GM19395 (cell line): Measurements from ENCODE around the gene SDF2.

Experiments used
- ATAC-seq: cut with Tn5 transposase; IDR thresholded peaks from one replicate; pipeline ENCODE4 v1.9.1; 2021; ENCODE audit warnings: mild to moderate bottlenecking, moderate library complexity; ENCODE audit not compliant: unreplicated experiment

Gene SDF2, protein sequence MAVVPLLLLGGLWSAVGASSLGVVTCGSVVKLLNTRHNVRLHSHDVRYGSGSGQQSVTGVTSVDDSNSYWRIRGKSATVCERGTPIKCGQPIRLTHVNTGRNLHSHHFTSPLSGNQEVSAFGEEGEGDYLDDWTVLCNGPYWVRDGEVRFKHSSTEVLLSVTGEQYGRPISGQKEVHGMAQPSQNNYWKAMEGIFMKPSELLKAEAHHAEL

DNA sequence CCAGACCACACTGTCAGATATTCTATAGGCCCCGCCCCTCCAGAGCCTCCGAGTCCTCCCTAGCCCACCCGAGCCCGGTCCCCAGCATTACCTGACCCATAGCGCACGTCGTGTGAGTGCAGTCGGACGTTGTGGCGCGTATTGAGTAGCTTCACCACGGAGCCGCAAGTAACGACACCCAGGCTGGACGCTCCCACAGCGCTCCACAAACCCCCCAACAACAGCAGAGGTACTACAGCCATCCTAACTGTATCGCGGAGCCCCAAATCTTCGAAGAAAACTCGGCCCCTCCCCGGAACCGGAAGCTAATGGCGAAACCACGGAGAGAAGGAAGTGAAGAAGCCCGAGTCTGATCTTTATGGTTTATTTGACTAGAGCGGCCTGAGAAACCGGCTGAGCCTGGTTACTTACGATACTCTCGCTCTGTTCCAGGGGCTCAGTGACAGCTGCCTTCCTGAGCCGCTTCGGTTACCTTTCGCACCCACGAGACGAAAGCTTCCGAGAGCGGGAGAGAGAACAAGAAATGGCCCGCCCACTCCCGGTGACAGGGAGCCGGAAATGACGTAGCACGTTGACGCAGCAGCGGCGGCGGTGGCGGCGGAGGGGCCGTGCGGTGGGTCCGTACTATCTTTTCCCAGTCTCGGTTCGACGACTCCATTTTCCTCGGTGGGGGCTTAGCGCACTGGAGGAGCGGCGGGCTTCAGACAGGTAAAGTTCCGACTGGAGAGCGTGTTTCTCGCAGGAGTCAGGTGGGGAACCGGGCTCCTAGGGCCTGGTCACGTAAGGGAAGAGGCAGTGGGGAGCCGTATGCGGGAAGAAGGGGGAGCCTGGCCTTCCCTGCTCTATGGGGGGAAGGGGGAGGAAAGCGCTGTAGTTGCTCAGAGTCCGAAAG lies at the start of gene SDF2, which contains the start of gene SUPT6H:
Gene SDF2 (minus strand): TSS at position 272 of the 892 bp plus-strand sequence. CDS start 30 bp downstream, at position 242.
Gene SUPT6H (plus strand): TSS at position 571 of the 892 bp plus-strand sequence. CDS start 11,197 bp downstream, outside the sequence.
- peak; percentile 84 for ATAC-seq

DNA sequence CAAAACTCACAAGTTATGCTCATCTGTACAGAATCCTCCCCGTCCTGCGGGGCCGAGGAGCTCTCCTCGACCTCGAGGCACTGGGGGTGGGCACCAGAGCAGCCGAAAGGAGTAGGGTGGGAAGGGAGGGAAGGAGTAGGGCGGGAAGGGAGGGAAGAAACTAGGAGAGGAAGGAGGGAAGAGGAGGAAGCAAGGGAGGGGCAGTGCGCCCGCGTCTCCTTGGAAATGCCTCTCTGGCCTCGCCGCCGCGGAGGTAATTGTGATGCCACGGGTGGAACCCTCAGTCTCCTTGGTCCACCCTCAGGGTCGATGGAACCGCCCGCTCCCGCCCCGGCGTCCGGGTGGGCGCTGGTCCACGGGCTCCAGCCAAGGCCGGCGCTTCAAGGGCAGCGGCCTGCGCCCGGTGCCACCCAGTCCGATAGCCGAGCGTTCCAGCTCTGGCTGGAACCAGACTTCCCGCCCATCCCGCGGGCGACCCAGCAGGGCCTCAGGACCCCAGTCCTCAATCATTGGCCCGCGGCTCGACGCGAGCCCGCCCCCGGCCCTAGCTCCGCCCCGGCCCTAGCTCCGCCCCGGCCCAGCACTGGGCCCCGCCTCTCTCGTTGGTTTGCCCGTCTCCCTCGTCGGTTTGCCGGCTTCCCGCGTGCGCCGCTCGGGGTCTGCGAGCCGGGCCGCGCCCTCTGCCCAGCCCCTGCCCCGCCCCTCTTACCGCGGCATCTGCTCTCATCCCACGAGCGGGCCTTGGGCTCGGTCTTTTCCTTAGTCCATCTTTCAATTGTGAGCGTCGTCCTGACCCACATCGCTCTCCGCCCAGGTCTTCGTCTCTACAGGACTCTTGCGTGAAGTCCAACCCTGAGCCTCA lies 49.4 kb upstream of the SDF2 start:
- ATAC-seq: peak; percentile 80

DNA sequence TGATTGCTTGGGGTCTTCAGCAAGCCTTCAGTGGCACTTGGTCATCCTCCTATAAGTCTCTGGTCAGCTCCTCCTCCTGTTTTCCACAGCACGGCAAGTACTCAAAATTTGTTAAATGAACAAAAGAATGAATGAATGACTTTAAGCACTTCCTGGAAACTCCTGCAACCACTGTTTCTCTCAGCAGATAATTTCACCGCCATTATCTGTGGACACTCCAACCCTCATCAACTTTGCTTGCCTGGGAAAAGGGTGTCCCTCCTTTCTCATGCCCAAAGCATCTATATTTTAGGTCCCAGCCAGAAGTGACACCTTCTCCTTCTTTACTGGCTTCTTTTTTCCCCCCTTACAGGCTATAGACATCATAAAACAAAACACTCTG lies 45.6 kb upstream of the SDF2 start:
- ATAC-seq: no peak

DNA sequence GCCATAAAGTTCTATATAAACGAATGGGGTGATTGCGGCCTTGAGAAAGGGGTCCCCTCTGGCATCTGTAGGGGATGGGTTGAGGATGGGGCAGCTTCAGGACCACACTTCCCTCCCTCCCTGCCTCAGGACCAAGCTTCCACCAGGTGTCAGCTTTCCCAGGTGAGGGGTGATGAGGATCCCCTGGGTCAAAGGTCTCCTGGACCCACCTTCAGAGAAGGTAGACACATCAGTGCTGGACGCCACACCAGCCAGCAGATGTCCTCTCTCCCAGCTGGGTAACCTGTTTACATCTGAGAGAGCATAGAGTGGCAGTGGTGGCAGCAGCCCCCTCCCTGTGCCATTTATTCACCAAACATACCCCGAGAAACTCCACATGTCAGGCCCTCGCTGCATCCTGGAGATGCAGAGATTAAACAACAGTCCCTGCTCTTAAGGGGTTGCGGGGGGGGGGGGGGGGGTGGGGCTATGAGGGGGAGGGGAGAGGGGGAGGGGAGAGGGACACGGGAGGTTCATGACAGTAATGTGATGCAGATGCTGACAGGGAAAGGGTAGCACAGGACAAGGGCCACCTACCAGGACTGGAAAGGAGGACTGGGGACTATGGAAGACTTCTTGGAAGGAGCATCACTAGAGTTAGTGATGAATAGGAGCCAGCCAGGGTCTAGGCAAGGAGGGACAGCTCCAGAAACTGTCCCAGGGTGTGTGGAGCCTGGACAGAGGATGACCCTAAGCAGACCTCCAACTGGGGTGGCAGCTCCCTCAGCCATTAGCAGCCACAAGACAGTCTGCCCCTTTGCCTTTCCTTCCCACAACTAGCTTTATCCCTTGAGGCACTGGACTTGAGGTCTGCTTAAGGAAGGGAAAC lies 45.0 kb upstream of the SDF2 start:
- ATAC-seq: no peak

DNA sequence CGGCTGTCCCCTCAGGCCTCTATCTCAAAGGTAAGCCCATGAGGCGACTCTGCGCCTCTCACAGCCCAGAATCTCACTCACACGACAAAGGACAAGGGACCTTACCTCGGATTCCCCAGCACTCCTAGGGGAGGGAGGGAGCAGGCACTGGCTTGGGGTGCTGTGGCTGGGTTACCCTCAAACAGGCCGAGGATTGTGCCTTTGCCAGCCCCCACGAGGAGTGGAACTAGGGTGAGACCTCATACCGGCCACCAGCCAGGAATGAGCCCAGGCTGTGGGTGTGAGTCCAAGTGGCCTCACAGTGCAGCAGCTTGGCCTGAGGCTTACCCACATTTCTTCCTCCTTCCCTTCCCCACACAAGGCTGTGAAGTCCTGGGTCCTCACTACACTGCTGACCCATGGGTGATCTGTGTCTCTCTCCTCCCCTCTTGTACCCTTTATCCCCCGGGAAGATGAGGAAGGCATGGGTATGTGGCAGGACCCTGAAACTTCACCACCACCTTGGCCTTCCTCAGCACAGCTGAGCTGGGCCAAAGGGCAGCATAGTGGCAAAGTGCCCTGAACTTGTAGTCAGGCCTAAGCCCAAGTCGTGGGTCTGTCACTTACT lies 44.1 kb upstream of the SDF2 start:
- ATAC-seq: no peak

DNA sequence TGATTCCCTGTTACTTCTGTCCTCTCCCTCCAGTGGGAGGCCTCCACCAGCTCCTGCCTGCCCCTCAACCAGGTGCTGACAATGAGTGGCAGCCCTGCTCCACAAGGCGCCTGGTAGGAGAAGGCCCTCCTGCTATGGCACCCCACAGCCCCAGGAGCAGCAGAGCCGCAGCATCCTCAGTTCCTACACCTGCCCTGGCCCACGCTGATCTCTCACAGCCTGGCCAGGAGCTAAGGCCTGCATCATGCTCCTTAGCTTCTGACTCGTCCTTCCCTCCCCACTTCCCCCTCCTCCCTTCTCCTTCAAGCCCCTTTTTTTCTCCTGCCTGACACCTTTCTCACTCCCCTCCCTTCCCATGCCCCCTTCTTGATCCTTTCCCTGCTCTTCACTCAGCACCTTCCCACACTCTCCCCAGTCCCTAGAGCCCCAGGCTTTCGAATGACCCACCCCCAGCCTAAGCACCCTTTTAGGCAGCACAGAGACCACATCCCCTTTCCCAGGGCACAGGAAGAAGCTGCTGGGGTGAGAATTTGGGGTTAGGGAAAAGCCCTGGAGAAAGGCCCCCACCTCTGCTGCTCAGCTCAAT lies 43.5 kb upstream of the SDF2 start:
- no peak for ATAC-seq

DNA sequence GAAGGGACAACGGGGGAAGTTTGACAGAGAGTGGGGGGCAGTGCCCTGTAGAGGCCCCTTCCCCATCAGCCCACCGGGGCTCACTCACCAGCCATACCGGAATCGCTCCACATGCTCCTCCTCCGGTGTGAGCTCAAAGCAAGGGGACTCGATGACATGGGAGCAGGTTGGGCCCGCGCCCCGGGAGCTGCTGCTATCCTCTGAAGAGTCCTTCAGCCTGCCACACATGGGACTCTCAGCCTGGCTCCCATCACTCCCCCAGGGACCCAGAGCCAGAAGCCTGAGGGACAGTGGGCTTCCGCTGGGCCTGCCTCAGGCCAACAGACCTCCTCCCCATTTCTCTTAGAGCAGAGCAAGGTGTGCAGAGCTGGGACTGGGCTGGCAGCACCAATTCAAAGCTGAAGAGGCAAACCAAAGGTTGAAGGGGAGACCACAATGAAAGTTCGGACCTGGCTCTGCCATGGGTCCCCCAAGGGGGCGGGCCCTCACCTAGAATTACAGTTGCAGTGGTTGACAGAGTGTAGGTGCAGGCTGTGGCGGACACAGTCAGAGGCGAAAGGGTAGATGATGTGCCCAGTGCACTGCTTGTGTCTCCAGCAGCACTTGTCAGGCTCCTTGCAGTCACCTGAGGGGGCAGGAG lies 42.6 kb upstream of the SDF2 start:
- no peak for ATAC-seq

DNA sequence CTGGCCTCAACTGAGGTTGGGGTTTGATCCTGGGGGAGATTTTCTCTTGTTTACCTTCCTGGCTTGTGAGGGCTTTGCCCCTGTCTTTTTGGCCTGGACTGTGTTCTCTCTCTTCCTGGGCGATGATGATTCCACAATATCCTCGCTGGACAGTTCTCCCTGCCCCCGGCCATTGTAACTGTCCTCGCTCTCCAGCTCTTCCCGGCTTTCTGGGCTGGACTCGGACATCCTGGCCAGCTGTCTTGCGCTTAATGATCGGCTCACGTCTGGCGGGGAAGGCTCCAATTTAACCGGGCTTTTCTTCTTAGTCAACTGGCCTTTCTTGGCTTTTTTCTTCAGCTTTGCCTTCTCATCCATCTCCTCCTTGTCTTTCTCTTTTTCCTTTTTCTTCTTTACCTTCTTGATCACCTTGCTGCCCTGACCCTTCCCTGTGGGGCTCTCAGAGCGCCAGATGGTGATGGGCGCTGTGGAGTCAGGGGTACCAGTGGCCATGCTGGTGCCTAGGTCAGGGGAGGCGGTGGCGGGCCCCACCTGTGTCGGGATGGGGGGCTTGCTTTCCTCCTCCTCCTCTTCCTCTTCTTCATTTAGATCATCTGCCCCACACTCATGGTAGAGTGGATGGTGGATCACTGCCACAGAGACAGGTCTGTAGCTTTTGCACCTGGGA lies 42.0 kb upstream of the SDF2 start:
- ATAC-seq: no peak

DNA sequence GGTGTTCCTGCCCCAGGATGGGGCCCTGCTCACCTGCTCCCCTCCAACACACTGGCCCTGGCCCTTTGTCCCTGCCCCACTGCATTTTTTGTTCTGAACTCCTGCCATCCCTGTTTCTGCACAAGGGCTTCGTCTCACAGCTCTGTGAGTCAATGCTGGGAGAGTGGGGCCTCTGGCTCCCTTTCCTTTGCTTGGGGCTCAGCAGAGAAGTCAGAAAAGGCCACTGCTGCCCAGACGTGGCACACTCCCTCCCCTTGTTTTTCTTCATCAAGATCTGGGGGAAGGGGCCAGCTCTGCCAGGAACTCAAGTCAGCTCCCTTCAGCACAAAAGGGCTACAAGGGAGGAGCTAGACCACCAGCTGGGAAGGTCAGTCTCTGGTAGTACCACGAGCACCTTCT lies 41.0 kb upstream of the SDF2 start:
- no peak for ATAC-seq

DNA sequence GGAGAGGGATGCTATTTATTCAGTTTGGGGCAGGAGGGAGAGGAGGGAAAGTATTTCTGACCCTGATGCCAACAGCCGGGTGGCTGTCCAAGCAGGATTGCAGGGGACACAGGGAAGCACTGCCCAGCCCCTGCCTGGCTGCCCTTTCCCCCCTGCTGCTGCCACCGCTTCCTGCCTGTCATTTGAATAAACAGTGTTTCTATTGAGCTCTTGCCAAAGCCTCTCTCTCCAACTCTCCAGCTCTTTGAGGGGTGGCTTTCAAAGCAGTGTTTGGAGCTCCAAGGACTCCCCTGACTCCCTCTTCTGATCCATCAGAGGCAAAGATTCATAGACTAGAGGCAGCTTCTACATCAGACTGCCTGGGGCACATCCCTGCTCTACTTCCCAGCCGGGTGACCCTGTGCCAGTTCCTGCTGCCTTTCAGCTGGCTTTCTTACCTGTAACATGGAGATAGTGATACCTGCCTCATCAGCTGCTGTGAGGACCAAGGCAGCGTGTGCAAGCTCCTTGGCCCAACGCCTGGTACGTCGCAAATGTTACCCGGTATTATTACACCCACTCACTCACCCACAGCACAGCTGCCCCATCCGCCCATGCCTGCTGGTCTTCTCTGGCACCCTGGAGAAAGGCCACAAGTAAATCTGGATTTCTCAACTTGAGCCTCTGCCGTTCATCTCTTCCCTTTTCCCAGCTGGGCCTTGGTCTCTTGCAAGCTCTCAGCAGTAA lies 40.5 kb upstream of the SDF2 start:
- ATAC-seq: no peak

DNA sequence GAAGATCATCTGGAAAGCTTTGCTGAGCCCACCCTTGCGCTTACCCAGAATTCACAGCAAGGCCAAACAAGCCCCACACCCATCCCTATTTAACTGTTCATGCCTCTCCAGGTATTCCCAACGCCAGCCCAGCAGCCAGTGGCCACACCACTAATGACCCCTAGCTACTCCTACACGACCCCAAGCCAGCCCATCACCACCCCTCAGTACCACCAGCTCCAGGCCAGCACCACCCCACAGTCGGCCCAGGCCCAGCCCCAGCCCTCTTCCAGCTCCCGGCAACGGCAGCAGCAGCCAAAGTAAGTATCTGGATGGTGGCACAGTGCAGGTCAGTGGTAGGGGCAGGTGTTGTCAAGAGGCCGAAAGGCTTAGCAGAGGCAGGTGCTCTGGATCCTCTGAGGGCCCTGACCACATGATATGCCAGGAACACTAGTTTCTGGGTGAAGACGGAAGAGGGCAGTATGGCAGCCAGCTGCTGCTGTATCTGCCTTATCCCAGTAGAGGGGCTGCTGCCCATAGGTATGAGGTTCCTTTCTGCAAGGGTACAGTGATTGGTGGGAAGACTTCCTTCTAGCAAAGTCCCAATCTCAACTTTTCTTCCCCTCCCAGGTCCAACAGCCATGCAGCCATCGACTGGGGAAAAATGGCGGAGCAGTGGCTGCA lies 39.3 kb upstream of the SDF2 start:
- ATAC-seq: no peak

DNA sequence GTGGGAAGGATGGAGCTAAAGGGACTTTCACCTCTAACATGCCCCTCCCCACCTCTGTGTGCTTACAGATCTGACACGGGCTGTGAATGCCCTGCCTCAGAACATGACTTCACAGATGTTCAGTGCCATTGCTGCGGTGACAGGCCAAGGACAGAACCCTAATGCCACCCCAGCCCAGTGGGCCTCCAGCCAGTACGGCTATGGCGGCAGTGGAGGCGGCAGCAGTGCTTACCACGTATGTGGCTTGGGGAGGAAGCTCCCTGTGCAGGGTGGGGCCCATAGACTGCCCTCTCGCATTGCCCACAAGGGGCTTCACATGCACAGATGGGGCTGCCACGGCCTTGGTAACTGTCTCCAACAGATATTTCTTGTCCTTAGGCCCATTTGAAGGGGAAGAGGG lies 38.6 kb upstream of the SDF2 start:
- no peak for ATAC-seq

DNA sequence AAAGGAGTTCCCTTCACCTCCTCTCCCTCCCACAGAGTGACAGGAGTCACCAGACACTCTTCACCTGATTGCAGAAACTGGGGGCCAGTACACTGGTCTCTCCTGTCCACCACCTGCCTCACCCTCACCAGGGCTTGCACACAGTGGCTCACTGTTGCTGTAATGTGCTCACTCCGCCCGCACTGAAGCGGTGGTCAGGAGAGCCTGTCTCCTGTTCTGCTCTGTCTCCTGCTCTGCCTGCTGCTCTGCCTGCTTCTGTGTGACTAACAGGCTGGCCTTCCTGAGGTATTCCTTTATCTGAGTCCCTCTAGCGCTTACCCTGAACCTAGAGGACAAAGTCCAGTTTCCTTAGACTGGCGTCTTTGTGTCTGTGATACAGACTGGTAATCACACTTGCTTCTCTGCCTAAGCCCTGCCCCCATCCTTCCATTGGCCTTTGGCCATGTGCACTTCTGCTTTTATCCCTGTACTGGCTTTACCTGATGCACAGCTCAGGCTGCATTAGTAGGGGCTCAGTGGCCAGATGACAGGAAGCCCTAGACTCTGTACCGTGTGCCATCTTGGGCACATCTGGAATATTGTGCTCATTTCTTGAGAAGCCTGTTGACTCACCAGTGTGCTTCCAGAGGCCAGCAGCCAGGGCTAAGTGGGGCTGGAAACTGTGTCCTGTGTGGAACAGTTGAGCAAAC lies 36.7 kb upstream of the SDF2 start:
- no peak for ATAC-seq

DNA sequence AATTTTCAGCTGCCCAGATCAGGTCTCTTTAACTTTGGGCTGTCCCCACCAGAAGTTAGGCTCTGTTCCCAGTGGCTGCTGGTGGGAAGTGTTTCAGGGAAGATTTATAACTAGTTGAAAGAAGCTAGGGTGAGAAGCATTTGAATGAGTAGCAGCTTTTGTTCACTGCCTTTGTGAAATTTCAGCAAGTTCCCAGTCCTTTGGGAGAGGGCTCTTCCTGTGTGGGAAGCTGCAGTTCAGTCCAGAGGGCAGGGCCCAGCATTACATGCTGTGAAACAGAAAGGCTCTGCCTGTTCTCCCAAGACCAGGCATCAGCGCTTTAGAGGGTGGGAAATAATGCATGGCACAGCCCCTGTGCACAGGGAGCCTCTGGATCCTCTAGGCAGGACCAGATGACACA lies 32.2 kb upstream of the SDF2 start:
- ATAC-seq: no peak

DNA sequence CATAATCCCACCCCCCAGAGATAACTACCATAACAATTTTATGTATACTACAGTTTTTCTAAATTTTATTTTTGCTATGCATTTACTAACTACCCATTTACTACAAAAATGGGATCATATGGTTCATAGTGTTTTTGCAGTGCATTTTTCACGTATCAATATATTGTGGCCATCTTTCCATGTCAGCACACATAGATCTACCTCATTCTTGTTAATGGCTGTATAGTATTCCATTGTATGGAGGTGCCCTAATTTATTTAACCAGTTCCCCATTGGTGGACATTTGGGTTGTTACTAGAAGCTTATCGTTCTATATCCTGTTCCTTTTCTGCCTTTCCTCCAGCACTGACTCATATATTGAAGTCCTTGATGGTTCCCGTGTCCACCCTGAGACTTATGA lies 27.3 kb upstream of the SDF2 start:
- ATAC-seq: no peak

DNA sequence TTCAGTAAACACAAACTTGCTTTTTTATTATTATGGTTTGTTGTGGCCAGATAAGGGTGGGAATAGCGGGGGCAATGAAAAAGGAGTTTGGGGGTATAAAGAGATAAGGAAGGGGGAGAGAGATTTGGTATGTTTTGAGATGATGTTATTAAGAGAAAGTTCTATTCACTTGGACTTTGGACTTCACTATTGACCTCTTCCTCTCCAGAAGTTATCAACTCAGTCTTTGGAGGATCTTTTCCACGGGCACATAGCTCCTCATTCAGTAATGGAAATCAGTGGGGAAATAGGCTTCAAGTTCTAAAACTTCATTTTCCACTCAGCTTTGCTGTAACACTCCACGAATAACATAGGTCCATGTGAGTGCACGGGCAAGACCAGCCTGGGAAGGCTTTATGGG lies 26.8 kb upstream of the SDF2 start:
- no peak for ATAC-seq

DNA sequence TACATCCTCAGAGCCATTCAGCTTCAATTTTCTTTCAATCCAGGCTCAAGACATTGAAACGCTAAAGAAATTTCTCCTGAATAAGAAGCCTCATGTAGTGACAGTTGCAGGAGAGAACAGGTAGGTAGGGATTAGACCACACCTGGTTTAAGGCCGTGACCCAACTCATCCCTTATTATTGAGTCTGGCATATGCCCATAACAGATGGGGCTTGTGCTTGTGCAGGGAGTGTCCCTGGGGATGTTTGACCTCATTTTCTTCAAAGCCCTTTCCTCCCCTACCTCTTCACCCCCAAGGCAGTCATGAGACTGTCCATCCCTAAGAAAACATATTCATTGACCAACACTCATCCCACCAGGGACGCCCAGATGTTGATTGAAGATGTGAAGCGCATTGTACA lies 24.6 kb upstream of the SDF2 start:
- no peak for ATAC-seq
